ENCODE results near the gene LTBP1.

LTBP1 gene

GRCh38 chr2:33395034-33395433, 448.3 kb downstream of the LTBP1 start:
- WGBS (ENCODE audit: extremely low coverage, insufficient coverage, insufficient read length) = no CpG with 5 or more reads among the region's 3 CpGs
- H3K36me3 ChIP-seq (ENCODE audit: control insufficient read depth in 1 of 2, insufficient read depth in 2 of 2, low read length in 2 of 2) = no peaks in the 10 kb centered on the region
- H3K27ac ChIP-seq (ENCODE audit: low read depth, low read length) = no peak overlapping the region
- H2AK5ac ChIP-seq (ENCODE audit: low read length) = no peak overlapping the region
- H4K12ac ChIP-seq (ENCODE audit: low read depth, low read length) = no peak overlapping the region
- H3K4ac ChIP-seq (ENCODE audit: low read depth, low read length) = no peak overlapping the region
- H3K9me3 ChIP-seq (ENCODE audit: insufficient read depth, low read depth, low read length) = no peaks in the 10 kb centered on the region
- no peak overlapping the region for H3K14ac ChIP-seq (ENCODE audit: low read length)
- no peak overlapping the region for H3K23ac ChIP-seq (ENCODE audit: low read length)
- no peak overlapping the region for H3K4me2 ChIP-seq (ENCODE audit: low read length)
- no peaks in the 10 kb centered on the region for H3K27me3 ChIP-seq (ENCODE audit: insufficient read depth, low read length)
- H3K79me2 ChIP-seq (ENCODE audit: control insufficient read depth, insufficient read depth, low read length, poor library complexity) = no peaks in the 10 kb centered on the region
- H3K4me3 ChIP-seq (ENCODE audit: low read depth, low read length) = no peak overlapping the region
- no peak overlapping the region for H2BK12ac ChIP-seq (ENCODE audit: low read length)
- no peak for DNase-seq
- H3K9ac ChIP-seq (ENCODE audit: low read length) = no peak overlapping the region
- no peak overlapping the region for H2BK5ac ChIP-seq (ENCODE audit: low read depth, low read length, poor library complexity)
- no peaks in the 10 kb centered on the region for H3K4me1 ChIP-seq (ENCODE audit: control insufficient read depth in 1 of 2, insufficient read depth in 2 of 2, low read length in 2 of 2)
- H2AFZ ChIP-seq (ENCODE audit: insufficient read depth, low read length, poor library complexity) = no peak overlapping the region
- H3K79me1 ChIP-seq (ENCODE audit: low read length) = no peaks in the 10 kb centered on the region
- H4K91ac ChIP-seq (ENCODE audit: low read depth, low read length) = no peak overlapping the region
- no peak overlapping the region for H3K18ac ChIP-seq (ENCODE audit: low read length)
- no peak overlapping the region for H4K8ac ChIP-seq (ENCODE audit: low read depth, low read length)
- no peak overlapping the region for H2BK120ac ChIP-seq (ENCODE audit: insufficient read depth, low read length, poor library complexity)

DNA sequence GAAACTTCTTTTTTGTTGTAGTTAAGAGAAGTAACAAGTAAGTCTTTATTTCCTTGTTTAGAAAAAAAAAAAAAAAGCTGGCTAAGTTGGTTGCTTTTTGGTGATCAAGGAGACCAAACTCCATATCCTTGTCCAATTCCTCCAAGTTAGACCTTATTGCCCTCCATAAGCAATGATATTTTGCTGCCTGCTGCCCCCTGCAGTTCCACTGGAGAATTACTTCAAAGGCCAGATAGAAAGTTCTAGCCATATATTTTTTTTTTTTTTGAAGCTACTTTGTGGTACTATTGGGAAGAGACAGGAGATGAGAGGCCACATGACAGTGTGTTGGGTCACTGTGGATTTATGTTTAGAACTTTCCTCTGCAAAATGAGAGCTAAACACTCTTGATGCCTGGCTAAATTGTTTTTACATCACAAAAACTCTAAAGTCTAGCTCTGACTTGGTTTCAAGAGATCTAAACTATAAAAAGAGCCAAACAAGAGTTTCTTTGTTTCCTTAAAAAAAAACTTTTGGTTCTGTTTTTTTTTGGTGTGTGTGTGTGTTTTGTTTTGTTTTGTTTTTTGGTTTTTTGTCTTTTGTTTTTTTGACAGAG, 449.0 kb downstream of the LTBP1 start:
- H3K79me1 ChIP-seq (ENCODE audit: low read length) = no peaks in the 10 kb centered on the region
- no peak overlapping the region for H3K23ac ChIP-seq (ENCODE audit: low read length)
- no peaks in the 10 kb centered on the region for H3K79me2 ChIP-seq (ENCODE audit: control insufficient read depth, insufficient read depth, low read length, poor library complexity)
- H3K4me2 ChIP-seq (ENCODE audit: low read length) = no peak overlapping the region
- no peak overlapping the region for H2AK5ac ChIP-seq (ENCODE audit: low read length)
- no peaks in the 10 kb centered on the region for H3K4me1 ChIP-seq (ENCODE audit: control insufficient read depth in 1 of 2, insufficient read depth in 2 of 2, low read length in 2 of 2)
- H4K91ac ChIP-seq (ENCODE audit: low read depth, low read length) = no peak overlapping the region
- H3K14ac ChIP-seq (ENCODE audit: low read length) = no peak overlapping the region
- H2BK120ac ChIP-seq (ENCODE audit: insufficient read depth, low read length, poor library complexity) = no peak overlapping the region
- H3K9ac ChIP-seq (ENCODE audit: low read length) = no peak overlapping the region
- no peak overlapping the region for H3K27ac ChIP-seq (ENCODE audit: low read depth, low read length)
- no peaks in the 10 kb centered on the region for H3K36me3 ChIP-seq (ENCODE audit: control insufficient read depth in 1 of 2, insufficient read depth in 2 of 2, low read length in 2 of 2)
- H2AFZ ChIP-seq (ENCODE audit: insufficient read depth, low read length, poor library complexity) = no peak overlapping the region
- H4K8ac ChIP-seq (ENCODE audit: low read depth, low read length) = no peak overlapping the region
- H4K12ac ChIP-seq (ENCODE audit: low read depth, low read length) = no peak overlapping the region
- H2BK12ac ChIP-seq (ENCODE audit: low read length) = no peak overlapping the region
- H3K18ac ChIP-seq (ENCODE audit: low read length) = no peak overlapping the region
- H3K27me3 ChIP-seq (ENCODE audit: insufficient read depth, low read length) = no peaks in the 10 kb centered on the region
- H3K9me3 ChIP-seq (ENCODE audit: insufficient read depth, low read depth, low read length) = no peaks in the 10 kb centered on the region
- no peak overlapping the region for H3K4me3 ChIP-seq (ENCODE audit: low read depth, low read length)
- DNase-seq = peak; percentile 64 to 84
- H2BK5ac ChIP-seq (ENCODE audit: low read depth, low read length, poor library complexity) = no peak overlapping the region
- no peak overlapping the region for H3K4ac ChIP-seq (ENCODE audit: low read depth, low read length)

DNA sequence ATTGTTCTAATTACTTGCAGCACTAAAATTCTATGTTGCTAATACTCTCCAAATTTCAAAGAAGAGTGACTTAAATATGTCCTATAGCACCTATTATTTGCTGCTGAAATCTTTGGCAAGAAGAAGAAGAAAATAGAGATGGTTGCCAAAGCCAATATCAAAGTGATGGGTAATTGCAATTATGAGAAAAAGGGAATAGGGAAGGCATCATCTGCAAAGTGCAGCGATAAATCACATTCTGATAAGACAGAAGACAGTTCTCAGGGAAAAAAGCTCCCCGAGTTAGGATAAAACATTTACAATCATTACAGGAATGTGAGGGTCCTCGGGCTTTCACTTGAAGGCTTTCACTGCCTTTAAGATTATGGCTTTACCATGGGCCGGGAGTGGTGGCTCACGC, 457.6 kb downstream of the LTBP1 start:
- H2AK5ac ChIP-seq (ENCODE audit: low read length) = no peak overlapping the region
- no peak overlapping the region for H3K4me2 ChIP-seq (ENCODE audit: low read length)
- WGBS (ENCODE audit: extremely low coverage, insufficient coverage, insufficient read length) = no CpG with 5 or more reads among the region's 5 CpGs
- no peak overlapping the region for H4K91ac ChIP-seq (ENCODE audit: low read depth, low read length)
- H3K4ac ChIP-seq (ENCODE audit: low read depth, low read length) = no peak overlapping the region
- H3K36me3 ChIP-seq (ENCODE audit: control insufficient read depth in 1 of 2, insufficient read depth in 2 of 2, low read length in 2 of 2) = no peaks in the 10 kb centered on the region
- no peak overlapping the region for H4K12ac ChIP-seq (ENCODE audit: low read depth, low read length)
- H3K9ac ChIP-seq (ENCODE audit: low read length) = no peak overlapping the region
- H3K4me1 ChIP-seq (ENCODE audit: control insufficient read depth in 1 of 2, insufficient read depth in 2 of 2, low read length in 2 of 2) = no peaks in the 10 kb centered on the region
- no peak for DNase-seq
- H3K23ac ChIP-seq (ENCODE audit: low read length) = no peak overlapping the region
- no peak overlapping the region for H3K14ac ChIP-seq (ENCODE audit: low read length)
- no peak overlapping the region for H2AFZ ChIP-seq (ENCODE audit: insufficient read depth, low read length, poor library complexity)
- H3K4me3 ChIP-seq (ENCODE audit: low read depth, low read length) = no peak overlapping the region
- no peaks in the 10 kb centered on the region for H3K9me3 ChIP-seq (ENCODE audit: insufficient read depth, low read depth, low read length)
- H3K27ac ChIP-seq (ENCODE audit: low read depth, low read length) = no peak overlapping the region
- H3K79me2 ChIP-seq (ENCODE audit: control insufficient read depth, insufficient read depth, low read length, poor library complexity) = no peaks in the 10 kb centered on the region
- H3K27me3 ChIP-seq (ENCODE audit: insufficient read depth, low read length) = no peaks in the 10 kb centered on the region
- no peak overlapping the region for H4K8ac ChIP-seq (ENCODE audit: low read depth, low read length)
- H2BK120ac ChIP-seq (ENCODE audit: insufficient read depth, low read length, poor library complexity) = no peak overlapping the region
- no peak overlapping the region for H2BK12ac ChIP-seq (ENCODE audit: low read length)
- H3K79me1 ChIP-seq (ENCODE audit: low read length) = no peaks in the 10 kb centered on the region
- H2BK5ac ChIP-seq (ENCODE audit: low read depth, low read length, poor library complexity) = no peak overlapping the region
- H3K18ac ChIP-seq (ENCODE audit: low read length) = no peak overlapping the region

DNA sequence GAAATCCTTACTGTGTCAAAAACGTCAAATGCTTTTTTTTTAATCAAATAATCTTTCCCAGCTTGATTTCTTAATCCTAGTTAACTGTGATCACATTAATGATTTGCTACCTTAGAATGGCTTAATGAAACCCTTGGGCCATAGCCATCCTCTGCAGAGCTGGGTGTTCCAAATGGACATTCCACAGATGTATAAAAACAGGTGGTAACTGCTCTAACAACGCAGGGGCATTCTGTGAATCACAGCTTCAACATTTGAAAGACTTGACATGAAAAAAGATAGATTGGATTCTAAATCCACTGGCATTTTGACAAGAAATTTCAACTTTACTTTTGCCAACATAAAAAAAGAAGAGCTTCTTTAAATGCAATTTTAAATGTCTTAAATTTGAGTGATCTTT, 459.9 kb downstream of the LTBP1 start:
- no peak overlapping the region for H3K4me2 ChIP-seq (ENCODE audit: low read length)
- no peak overlapping the region for H4K12ac ChIP-seq (ENCODE audit: low read depth, low read length)
- no peak overlapping the region for H3K23ac ChIP-seq (ENCODE audit: low read length)
- no peaks in the 10 kb centered on the region for H3K36me3 ChIP-seq (ENCODE audit: control insufficient read depth in 1 of 2, insufficient read depth in 2 of 2, low read length in 2 of 2)
- H3K4me1 ChIP-seq (ENCODE audit: control insufficient read depth in 1 of 2, insufficient read depth in 2 of 2, low read length in 2 of 2) = no peaks in the 10 kb centered on the region
- H3K18ac ChIP-seq (ENCODE audit: low read length) = no peak overlapping the region
- H3K9me3 ChIP-seq (ENCODE audit: insufficient read depth, low read depth, low read length) = no peaks in the 10 kb centered on the region
- H4K91ac ChIP-seq (ENCODE audit: low read depth, low read length) = no peak overlapping the region
- H3K79me1 ChIP-seq (ENCODE audit: low read length) = no peaks in the 10 kb centered on the region
- H3K27me3 ChIP-seq (ENCODE audit: insufficient read depth, low read length) = no peaks in the 10 kb centered on the region
- DNase-seq = peak in 1 of 2 donors; percentile 48
- no peak overlapping the region for H2AFZ ChIP-seq (ENCODE audit: insufficient read depth, low read length, poor library complexity)
- H2BK120ac ChIP-seq (ENCODE audit: insufficient read depth, low read length, poor library complexity) = no peak overlapping the region
- no peak overlapping the region for H3K14ac ChIP-seq (ENCODE audit: low read length)
- H4K8ac ChIP-seq (ENCODE audit: low read depth, low read length) = no peak overlapping the region
- H3K4me3 ChIP-seq (ENCODE audit: low read depth, low read length) = no peak overlapping the region
- no peak overlapping the region for H3K27ac ChIP-seq (ENCODE audit: low read depth, low read length)
- H2BK12ac ChIP-seq (ENCODE audit: low read length) = no peak overlapping the region
- H3K9ac ChIP-seq (ENCODE audit: low read length) = no peak overlapping the region
- no peak overlapping the region for H2AK5ac ChIP-seq (ENCODE audit: low read length)
- H2BK5ac ChIP-seq (ENCODE audit: low read depth, low read length, poor library complexity) = no peak overlapping the region
- WGBS (ENCODE audit: extremely low coverage, insufficient coverage, insufficient read length) = no CpG with 5 or more reads among the region's 2 CpGs
- no peaks in the 10 kb centered on the region for H3K79me2 ChIP-seq (ENCODE audit: control insufficient read depth, insufficient read depth, low read length, poor library complexity)
- H3K4ac ChIP-seq (ENCODE audit: low read depth, low read length) = no peak overlapping the region
